ENCODE results near the gene ITGAV.

The ITGAV gene

DNA sequence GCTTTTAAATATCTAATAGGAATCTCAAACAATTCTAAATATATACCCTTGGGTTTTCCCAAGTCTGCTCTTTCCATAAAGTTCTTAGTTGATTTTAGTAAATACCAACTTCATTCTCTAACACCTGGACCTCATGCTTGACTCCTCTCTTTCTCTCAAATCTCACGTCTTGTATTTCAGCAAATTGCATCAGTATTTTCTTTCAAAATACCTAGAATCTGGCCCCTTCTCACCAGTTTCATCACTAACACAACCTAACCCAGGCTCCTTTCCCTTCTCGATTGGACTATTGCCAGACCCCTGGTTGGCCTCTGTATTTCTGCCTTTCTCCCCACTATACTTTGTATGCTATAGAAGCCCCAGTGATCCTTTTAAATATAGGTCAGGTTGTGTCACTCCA lies 81.0 kb downstream of the ITGAV start:
- no peak for DNase-seq (ENCODE audit: low spot score)

DNA sequence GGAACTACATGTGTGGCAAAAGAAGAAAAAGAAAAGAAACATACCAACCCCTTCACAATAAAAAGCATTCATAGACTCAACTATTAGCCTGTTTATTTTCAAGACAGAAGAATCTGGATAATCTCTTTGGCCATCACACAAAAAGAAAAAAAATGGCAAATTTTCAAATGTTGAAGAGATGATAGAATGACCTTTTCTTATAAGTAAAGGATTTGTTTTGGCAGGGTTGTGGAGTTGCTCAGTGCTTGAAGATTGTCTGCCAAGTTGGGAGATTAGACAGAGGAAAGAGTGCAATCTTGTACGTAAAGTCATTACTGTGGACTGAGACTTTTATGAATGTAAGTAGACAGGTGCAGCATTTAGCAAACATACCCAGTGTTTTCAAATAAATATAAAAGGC lies 85.5 kb downstream of the ITGAV start:
- no peak for DNase-seq (ENCODE audit: low spot score)

DNA sequence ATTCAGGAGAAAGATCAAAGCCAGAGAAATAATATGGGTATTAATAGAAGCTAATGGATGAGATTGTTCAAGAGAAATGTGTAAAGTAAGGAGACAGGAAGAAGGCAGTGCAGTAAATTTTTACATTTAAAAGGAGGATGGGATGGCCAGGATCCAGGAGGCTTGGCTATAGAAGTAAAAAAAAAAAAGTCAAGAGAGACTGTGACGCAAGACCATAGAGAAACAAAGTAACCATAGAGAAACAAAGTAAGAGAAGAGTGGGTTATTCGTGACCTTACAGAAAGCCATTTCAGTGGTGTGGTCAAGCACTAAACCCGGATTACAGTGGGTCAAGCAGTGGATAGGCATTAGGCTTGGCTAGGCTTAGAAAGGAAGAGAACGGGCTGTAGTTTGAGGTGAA lies 93.5 kb downstream of the ITGAV start:
- DNase-seq (ENCODE audit: low spot score): no peak

DNA sequence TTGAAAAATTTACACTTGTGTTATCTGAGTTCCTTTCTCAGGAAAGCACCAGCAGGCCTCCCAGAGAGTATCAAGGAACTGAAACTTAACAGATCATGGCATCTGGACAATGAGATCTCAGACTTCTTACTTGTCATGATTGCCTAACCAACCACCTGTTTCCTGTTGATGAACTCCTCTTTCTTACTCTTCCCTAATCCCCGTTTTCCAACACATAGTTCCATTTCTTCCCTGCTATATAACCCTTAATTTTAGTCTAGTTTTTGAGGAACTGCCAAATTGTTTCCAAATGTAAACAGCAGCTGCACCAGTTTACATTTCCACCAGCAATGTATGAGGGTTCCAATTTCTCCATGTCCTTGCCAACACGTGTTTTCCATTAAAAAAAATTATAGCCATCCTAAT lies 98.0 kb downstream of the ITGAV start:
- no peak for DNase-seq (ENCODE audit: low spot score)

DNA sequence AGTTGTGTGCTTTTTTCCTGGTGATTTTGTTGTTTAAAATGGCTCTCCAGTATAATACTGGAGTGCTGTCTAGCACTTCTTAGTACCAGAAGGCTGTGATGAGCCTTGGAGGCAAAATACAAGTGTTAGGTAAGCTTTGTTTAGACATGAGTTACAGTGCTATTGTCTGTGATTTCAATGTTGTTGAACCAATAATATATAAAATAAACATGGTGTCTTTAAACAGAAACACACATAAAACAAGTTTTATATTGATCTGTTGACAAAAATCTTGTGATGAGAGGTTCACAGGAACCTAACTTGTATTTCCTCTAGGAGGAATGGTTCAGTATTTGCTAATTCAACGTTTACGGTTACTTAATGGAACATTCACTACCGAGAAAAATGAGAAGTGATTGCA lies 99.0 kb downstream of the ITGAV start:
- no peak for DNase-seq (ENCODE audit: low spot score)

DNA sequence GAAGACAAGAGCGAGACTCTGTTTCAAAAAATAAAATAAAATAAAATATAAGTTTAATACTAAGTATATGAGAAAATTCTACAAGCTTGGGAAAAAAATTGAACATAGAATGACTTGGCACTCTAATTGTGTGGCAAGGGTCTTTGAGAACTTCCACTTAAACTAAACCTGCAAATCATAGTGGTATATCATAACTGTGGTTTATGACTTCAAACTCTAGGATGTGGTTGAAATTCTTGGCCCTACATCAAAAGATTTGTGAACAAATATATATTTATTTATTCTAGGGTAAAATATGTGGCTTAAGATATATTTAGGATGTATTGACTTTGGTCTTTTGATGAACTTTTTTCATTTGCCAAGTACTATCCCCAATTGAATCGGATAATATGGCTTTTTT lies 100.9 kb downstream of the ITGAV start:
- DNase-seq (ENCODE audit: low spot score): no peak

DNA sequence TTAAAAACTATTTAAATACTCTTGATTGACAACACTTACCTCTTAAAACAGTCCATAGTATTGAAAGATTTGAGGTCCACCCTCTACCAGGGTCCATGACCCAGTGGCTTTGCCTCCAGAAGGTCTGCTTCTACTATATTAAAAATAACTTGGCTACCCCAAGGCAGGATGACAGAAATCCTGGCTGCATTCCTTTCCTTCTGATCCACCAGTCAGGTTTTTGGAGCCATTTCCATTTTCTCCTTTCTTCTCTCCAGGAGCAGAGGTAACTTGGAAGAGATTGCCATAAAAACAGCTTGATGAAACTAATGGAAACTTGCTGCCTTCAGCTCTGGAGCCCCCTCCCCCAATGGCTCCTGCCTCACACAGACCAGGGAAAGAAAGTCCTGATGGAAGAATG lies 101.4 kb downstream of the ITGAV start:
- no peak for DNase-seq (ENCODE audit: low spot score)

DNA sequence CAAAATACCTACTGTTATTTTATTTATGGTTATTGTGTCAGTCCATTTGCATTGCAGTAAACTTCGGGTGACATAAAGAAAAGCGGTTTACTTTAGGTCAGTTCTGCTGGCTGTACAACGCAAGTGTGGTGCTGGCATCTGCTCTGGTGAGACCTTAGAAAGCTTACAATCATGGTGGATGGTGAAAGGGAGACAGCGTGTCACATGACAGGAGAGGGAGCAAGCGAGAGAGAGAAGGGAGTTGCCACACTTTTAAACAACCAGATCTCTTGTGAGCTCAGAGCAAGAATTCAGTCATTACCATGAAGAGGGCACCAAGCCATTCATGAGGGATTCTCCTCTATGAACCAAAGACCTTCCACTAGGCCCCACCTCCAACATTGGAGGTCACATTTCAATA lies 102.0 kb downstream of the ITGAV start:
- no peak for DNase-seq (ENCODE audit: low spot score)

DNA sequence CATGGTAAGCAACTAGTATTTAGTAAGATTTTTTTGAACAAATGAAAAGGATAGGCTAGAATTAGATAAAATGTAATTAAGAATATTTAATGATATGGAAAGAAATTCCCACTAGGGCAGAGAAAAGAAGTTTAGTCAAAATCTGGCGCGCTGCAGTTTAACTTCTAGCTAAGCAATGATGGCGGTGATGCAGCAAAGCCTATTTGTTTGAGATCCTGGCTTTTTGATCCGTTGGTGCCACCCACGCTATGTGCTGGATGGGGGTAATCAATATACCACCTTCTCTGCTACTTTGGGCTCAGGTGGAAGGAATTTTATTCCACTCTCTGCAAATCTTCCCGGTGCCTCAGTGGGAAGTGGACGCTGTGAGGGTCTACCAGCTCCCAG lies 103.6 kb downstream of the ITGAV start:
- peak; percentile 41 for DNase-seq (ENCODE audit: low spot score)

DNA sequence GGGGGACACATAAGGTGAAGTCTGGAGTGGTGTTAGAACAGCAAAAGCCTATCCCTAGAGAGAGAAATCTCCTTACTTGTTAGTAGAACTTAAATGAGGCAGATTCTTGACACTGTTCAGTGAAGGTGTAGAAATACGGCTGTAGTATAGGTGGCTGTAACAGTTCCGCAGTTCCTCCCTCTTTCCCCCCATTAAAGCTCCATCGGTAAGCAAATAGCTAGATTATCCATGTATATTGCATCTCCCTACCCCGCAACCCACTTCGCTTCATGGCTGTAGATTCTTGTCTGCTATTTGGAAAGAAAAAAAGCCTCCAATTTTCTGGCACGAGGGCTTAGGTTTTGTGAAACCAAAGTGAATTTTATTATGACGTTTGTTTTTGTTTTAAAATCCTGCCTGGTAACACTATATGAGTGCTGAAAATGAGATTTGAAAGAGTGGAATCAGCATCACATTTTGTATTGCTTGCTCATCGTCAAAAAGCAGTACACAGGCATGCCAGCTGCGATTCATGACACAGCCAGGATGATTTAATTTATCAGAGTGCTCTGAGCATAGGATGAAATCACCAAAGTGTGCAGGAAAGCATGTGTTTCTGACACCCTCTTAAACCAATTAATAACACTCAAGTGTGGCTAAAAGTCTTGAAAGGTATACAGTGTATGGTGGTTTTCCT lies 105.4 kb downstream of the ITGAV start:
- DNase-seq (ENCODE audit: low spot score): peak; percentile 58

DNA sequence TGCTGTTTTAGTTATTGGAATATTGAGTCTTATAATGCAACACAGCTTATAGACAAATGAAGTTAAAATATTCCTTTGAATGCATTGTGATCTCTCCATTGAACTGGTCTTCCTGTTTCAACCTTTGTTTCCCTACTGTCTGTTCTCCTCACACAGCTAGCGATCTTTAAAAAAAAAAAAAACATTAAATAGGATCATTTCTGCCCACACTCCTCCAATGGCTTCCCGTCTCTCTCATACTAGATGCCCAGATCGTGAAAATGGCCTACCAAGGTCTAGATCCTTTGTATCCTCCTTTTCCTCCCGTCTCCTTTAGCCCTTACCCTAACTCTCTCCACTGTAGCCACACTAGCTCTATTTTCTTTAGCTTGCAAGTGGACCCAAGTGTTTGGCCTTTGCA lies 106.4 kb downstream of the ITGAV start:
- no peak for DNase-seq (ENCODE audit: low spot score)

DNA sequence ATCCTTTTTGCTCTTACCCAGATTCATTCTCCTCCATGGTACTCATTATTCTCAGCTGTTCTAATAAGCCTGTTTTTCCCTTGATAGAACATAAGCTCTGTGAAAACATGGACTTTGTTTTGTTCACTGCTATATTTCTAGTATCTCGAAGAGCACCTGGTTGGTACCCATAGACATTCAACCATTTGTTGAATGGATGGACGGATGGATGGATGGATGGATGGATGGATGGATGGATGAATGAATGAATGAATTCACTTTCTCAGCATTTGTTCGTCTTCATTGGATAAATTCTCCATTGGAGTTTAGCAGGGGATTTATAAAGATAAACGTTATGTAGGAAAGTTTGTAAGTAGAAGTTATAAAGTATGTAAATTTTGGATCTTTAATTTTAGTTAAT lies 106.9 kb downstream of the ITGAV start:
- no peak for DNase-seq (ENCODE audit: low spot score)

DNA sequence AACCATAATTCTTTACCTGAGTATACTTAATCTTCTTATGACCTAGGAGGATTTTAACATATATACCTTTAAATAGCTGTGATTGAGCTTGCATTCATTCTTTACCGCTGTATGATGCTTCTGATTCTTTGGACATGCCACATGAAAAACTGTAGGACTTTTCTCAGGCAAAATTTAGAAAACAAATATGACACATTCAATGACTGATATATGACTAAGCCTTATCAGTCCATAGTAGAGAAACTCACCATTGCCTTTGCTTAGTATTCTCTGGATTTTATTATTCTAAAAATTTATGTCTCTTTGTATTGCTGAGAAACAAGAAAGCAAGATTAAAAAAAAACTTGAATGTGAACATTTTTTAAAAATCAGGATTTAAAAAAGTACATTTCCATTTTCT lies 107.7 kb downstream of the ITGAV start:
- DNase-seq (ENCODE audit: low spot score): no peak

DNA sequence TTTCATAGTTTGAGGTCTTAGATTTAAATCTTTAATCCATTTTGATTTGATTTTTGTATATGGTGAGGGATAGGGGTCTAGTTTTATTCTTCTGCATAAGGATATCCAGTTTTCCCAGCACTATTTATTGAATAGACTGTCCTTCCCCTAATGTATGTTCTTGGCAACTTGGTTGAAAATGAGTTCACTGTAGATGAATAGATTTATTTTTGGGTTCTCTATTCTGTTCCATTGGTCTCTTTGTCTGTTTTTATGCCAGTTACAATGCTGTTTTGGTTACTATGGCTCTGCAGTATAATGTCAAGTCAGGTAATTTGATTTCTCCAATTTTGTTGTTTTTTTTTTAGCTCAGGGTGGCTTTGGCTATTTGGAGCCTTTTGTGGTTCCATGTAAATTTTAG lies 109.9 kb downstream of the ITGAV start:
- no peak for DNase-seq (ENCODE audit: low spot score)

DNA sequence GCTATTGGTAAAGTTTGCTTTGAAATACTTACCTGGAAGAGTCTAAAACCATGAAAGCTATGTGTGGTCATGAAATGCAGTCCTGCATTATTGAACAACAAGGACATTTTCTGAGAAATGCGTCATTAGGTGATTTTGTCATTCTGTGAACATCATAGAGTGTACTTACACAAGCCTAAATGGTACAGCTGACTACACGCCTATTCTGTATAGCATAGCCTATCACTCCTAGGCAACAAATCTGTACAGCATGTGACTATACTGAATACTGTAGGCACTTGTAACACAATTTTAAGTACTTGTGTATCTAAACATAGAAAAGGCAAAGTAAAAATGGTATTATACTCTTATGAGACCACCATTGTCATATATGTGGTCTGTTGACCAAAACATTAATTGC lies 112.2 kb downstream of the ITGAV start:
- no peak for DNase-seq (ENCODE audit: low spot score)

DNA sequence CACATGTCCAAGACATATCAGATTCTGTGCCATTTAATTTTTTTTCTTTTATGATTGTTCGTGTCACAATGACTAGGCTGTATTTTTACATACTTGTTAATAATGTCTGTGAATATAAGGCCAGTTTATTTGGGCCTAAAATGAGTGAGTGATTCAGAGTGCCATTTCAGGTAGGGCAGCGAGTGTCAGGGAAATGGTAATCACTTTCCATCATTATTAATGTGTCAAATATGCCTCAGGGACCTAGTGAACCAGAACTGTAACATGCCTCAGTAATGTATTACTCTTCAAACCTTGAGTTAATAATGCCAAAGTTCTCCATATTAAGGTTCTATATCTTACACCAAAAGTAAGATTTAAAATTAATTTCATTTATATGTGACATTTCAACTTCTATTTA lies 112.6 kb downstream of the ITGAV start:
- DNase-seq (ENCODE audit: low spot score): no peak

DNA sequence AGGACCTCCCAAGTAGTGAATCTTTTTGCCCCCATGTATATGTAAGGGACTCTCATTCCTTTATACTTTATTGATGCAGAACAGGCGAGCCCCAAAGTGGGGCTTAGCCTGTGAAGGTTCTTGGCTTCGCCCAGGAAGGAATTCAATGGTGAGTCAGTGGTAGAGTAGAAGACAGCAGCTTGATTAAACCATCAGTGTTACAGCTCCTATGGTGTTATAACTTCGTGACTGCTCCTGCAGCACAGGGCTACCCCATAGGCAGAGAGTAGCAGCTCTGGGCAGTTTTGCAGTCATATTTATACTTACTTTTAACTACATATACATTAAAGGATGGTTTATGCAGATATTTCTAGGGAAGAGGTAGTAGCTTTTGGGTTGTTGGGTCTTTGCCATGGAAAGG lies 115.0 kb downstream of the ITGAV start:
- no peak for DNase-seq (ENCODE audit: low spot score)

DNA sequence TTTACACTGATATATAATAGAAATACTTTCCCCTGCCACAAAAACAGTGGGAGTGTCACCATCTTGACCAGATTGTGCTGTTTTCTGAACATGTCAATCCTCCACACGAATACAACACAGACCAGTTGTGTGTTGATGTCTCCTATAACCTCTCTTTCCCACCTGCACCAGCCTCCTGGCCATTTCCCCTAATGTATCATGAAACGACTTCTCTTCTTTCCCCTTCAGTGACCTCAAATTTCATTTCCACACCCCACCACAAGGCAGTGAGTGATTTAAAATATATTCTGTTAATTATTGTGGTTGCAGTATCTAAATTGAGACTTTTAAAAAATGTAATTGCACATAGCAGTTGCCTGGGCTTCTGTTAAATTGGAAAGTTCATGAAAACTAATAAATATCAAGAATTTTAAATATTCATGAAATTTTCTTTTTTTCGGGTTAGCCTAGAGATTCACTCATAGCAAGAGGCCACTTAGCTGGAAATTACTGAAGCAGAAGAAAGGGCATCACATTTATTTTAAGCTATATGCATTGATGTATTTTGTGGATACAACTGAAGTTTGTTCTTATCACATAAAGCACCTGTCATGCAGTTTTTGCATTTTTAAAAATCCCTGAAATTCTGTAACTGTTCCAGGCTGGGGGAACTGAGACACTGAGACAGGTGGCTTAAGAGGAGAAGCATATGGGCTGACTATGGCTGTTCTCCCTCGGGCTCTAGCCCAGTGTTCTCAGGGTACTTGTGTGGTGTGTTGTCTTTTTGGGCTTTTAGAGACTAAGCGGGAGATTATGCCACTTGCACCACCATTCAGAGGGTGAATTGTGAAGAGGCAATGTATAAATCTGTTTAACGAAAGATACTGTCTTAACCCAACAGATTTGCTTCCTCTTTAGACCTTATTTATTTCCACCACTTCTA lies 119.9 kb downstream of the ITGAV start:
- no peak for DNase-seq (ENCODE audit: low spot score)

DNA sequence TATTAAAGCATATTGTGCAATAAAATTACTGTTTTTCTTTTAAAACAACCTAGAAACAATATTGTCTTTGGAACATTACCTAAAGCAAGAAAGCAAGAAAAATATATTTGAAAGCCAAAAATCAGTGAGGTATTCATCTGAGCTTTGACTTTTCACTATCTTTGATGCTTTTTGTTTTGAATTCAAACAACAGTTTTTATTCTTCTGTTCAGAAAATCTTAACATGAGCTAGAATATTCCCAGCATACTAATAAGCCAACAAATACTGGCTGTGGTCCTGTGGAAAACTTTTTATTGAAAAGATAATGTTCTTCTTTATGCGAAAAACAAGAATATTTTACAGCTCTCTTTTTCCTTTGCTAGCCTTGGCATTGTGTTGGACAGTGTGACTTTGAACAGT lies 123.8 kb downstream of the ITGAV start:
- no peak for DNase-seq (ENCODE audit: low spot score)

DNA sequence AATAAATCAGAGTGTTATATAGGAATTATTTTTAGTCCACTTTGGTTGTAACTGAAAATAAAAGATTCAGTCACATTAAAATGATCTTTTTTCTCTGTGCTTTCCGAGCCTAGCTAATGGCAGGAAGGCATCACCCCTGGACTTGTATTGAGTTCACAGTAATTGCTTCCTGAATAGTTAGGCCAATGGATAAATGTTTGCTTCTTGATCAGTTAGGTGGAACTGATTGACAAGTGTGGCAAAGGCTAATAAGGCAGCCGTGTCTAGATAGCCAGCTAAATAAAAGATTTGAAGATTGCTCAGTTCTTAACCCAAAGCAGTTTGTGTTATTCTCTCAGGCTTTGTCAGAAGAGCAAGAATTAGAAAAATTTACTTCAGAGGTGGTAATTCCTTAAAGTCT lies 124.8 kb downstream of the ITGAV start:
- DNase-seq (ENCODE audit: low spot score): no peak

DNA sequence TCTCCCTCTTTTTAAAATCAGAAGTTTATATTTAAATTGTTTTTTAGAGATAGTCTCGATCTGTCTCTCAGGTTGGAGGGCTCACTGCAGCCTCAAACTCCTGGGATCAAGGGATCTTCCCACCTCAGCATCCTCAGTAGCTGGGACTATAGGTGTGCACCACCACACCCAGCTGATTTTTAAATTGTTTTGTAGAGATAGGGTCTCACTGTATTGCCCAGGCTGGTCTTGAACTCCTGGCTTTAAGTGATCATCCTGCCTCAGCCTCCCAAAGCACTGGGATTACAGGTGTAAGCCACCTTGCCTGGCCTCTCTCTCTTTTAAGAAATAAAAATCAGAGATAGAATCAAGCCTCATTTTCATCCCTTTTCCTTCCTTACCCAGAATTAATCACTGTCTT lies 126.1 kb downstream of the ITGAV start:
- no peak for DNase-seq (ENCODE audit: low spot score)

DNA sequence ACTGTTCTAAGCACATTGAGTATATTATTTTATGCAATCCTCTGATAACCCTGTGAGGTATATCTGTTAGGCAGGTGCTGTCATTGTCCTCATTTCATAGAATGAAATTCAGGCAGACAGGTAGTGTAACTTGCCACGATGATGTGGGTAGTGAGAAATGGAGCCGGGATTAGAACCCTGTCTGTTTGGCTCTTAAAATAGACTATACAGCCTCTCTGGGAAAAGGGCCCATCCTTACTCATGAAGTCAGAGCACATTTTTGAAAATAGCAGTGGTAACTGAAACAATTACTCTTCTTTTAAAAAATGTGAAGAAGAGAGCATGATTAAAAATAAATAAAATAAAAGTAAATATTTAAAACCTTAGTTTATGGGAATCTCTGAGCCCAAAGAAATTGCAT lies 127.0 kb downstream of the ITGAV start:
- no peak for DNase-seq (ENCODE audit: low spot score)

DNA sequence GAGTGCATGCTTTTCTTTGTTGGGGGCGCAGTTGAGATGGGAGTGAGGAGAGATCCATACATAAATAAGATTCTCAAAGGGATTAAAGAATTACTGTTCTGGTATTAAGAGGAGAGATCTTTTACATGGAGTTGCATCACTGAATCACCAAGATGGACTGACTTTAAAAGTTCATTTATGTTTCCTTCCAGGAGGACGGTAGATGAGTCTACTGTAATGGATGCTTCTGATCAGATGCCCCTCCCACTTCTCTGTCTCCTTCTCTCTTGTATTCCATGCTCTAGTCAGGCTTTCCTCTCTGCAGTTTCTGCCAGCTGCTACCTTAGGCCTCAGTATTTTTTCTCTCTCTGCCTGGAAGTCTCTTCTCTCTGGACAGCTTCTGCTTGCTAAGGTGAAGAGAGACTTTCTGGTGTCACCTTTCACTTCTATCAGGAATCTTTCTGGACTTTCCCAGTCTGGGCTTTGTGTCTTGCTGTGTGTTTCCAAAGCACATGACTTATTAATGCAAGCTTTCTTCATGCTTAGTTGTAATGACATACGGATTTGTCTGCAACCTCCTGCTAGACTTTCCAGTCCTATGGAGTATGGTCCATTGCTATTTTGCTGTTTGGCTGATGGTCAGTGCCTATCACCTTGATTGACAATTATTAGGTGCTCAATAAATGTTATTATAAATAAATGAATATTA lies 127.6 kb downstream of the ITGAV start:
- DNase-seq (ENCODE audit: low spot score): no peak
